ENCODE measurements around the gene MIS12. TPM values are rescaled to one million over a fixed set of nuclear protein-coding genes. Genes with fewer than 3 reads are reported as not detected.

MIS12 gene
- total RNA-seq, 1 donor from 2014 or later, result 22.9 TPM

DNA sequence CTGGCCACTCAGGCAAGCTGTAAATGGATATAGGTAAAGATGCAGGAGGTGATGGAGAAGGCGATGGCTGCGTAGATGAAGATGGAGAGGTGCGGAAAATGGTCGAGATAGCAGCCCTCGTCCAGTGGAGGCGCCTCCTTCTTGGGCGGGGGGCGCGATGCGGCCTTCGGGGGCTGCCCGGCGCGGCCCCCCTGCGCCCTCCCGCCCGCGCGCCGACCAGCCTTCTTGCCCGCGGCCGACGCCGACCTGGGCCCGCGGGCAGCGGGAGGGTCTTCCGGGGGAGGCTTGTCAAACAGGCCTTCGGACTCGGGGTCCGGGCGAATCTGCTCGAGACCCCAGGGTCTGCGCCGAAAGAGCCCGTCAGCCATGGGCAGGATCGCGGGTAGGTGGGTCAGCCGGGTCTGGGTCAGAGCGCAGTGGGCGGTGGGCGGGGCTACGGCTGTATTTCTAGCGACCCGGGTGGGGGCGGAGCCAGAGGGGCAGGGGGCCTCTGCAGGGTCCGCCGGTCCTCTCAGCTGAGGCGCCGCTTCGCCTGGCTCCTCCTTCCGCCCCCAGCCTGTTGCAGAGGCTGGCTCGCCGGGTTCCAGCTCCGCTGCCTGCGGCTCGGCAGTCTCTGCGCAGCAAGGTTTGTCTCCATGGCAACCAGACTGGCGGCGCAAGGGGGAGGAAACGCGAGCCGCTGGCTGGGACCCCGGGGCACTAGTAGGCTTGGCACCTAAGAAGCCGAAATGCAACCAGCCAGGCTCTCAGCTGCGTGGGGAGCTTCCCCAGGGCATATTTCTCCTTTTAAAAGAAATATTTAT lies 14.4 kb downstream of the MIS12 start:
- DNase-seq (ENCODE audit: low spot score in 2 of 2, unreplicated experiment in 2 of 2), result peak; percentile 90 to 92
- TF ChIP-seq, protein P1, sequence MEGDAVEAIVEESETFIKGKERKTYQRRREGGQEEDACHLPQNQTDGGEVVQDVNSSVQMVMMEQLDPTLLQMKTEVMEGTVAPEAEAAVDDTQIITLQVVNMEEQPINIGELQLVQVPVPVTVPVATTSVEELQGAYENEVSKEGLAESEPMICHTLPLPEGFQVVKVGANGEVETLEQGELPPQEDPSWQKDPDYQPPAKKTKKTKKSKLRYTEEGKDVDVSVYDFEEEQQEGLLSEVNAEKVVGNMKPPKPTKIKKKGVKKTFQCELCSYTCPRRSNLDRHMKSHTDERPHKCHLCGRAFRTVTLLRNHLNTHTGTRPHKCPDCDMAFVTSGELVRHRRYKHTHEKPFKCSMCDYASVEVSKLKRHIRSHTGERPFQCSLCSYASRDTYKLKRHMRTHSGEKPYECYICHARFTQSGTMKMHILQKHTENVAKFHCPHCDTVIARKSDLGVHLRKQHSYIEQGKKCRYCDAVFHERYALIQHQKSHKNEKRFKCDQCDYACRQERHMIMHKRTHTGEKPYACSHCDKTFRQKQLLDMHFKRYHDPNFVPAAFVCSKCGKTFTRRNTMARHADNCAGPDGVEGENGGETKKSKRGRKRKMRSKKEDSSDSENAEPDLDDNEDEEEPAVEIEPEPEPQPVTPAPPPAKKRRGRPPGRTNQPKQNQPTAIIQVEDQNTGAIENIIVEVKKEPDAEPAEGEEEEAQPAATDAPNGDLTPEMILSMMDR (IDR thresholded peaks at IDR 0.05; ENCODE audit: unreplicated experiment), result no peak
- Mint-ChIP-seq H3K36me3 (peaks cover 11% of the 10 kb centered on the region), H3K27me3 (ENCODE audit: low read depth) (peaks cover 13% of the 10 kb centered on the region), H3K27ac (peak overlapping the region; percentile 93), H3K9me3 (peaks cover 4% of the 10 kb centered on the region), H3K4me3 (peak overlapping the region; percentile 97), H3K4me1 (peaks cover 22% of the 10 kb centered on the region)

DNA sequence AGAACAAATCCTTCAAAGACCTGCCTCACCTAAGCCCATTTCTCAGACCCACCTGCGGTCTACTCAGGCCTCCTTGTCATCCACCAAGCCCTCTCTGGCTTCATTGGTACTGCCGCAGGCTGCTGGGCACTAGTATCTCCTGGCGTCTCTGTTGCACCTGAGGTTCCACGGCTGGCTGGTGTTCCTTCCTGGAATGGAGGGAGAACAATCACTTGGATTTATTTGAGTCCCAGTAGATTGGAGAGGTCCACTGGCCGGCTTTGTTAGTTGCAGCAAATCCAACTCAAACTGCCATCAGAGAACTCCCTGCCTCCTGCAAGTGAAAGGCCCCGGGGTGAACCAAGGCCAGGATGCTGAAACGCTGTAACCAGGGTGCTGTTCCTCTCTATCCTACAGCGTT lies 15.3 kb downstream of the MIS12 start:
- DNase-seq (ENCODE audit: low spot score in 2 of 2, unreplicated experiment in 2 of 2), result no peak
- H3K36me3 Mint-ChIP-seq, result peaks cover 11% of the 10 kb centered on the region
- H3K9me3 Mint-ChIP-seq, result peaks cover 4% of the 10 kb centered on the region
- peaks cover 8% of the 10 kb centered on the region for H3K27me3 Mint-ChIP-seq (ENCODE audit: low read depth)
- TF ChIP-seq, protein P1 (IDR thresholded peaks at IDR 0.05; ENCODE audit: unreplicated experiment), result no peak
- peak overlapping the region; percentile 55 for H3K27ac Mint-ChIP-seq
- peak overlapping the region; percentile 97 for H3K4me3 Mint-ChIP-seq
- H3K4me1 Mint-ChIP-seq, result peaks cover 22% of the 10 kb centered on the region

DNA sequence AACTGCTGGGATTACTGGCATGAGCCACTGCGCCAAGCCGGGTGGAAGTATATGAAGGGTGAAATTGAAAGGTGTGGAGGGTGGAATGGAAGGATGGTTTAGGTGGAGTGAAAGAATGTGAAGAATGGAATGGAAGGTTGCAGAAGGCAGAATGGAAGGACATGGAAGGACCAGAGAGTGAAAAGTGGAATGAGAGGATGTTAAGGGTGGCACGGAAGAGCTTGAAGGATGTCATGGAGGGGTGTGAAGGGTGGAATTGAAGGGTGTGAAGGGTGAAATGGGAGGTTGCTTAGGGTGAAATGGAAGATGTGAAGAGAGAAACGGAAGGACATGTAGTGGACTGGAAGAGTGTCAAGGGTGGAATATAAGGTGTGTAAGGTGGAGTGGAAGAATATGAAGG lies 16.2 kb downstream of the MIS12 start:
- H3K36me3 Mint-ChIP-seq, result peaks cover 9% of the 10 kb centered on the region
- DNase-seq (ENCODE audit: low spot score in 2 of 2, unreplicated experiment in 2 of 2), result no peak
- peaks cover 5% of the 10 kb centered on the region for H3K27me3 Mint-ChIP-seq (ENCODE audit: low read depth)
- H3K4me1 Mint-ChIP-seq, result peaks cover 22% of the 10 kb centered on the region
- no peak overlapping the region for H3K4me3 Mint-ChIP-seq
- no peak overlapping the region for H3K27ac Mint-ChIP-seq
- TF ChIP-seq, protein P1 (IDR thresholded peaks at IDR 0.05; ENCODE audit: unreplicated experiment), result no peak
- peaks cover 4% of the 10 kb centered on the region for H3K9me3 Mint-ChIP-seq

DNA sequence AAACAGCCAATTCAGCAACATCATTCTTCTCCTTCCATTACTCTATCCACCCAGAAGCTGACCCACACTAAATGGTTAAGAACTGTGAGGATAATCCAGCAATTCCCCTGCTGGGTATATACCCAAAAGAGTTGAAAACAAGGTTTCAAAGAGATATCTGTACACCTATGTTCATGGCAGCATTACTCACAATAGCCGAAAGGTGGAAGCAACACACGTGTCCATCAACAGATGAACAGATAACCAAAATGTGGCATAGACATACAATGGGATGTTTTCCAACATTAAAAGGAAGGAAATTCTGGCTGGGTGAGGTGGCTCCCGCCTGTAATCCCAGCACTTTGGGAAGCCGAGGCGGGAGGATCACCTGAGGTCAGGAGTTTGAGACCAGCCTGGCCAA lies 19.9 kb downstream of the MIS12 start:
- H3K9me3 Mint-ChIP-seq, result no peaks in the 10 kb centered on the region
- H3K4me3 Mint-ChIP-seq, result no peak overlapping the region
- DNase-seq (ENCODE audit: low spot score in 2 of 2, unreplicated experiment in 2 of 2), result no peak
- H3K4me1 Mint-ChIP-seq, result peaks cover 4% of the 10 kb centered on the region
- TF ChIP-seq, protein P1 (IDR thresholded peaks at IDR 0.05; ENCODE audit: unreplicated experiment), result no peak
- H3K27me3 Mint-ChIP-seq (ENCODE audit: low read depth), result peaks cover 2% of the 10 kb centered on the region
- no peaks in the 10 kb centered on the region for H3K36me3 Mint-ChIP-seq
- H3K27ac Mint-ChIP-seq, result no peak overlapping the region

DNA sequence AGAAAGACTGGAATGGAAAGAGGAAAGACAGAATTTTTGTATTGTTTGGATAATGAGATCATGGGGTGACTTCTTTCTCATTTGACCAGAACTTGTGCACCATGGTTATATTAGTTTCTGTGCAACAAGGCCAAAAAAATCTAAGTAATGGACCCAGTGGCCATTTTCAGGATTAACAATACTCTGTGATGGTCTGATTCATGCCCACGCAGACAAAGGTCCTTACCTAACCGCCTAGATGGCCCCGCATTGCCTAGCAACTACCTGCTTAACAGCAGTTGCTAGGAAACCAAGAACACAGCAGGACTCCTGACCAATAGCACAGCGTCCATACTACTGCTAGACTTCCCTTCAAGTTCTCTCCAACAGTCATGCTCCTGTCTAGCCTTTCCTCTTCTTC lies 22.4 kb downstream of the MIS12 start:
- no peaks in the 10 kb centered on the region for H3K9me3 Mint-ChIP-seq
- H3K4me3 Mint-ChIP-seq, result no peak overlapping the region
- H3K4me1 Mint-ChIP-seq, result no peaks in the 10 kb centered on the region
- DNase-seq (ENCODE audit: low spot score in 2 of 2, unreplicated experiment in 2 of 2), result no peak
- H3K36me3 Mint-ChIP-seq, result no peaks in the 10 kb centered on the region
- H3K27ac Mint-ChIP-seq, result no peak overlapping the region
- peaks cover 6% of the 10 kb centered on the region for H3K27me3 Mint-ChIP-seq (ENCODE audit: low read depth)
- TF ChIP-seq, protein P1 (IDR thresholded peaks at IDR 0.05; ENCODE audit: unreplicated experiment), result no peak

Data from mesothelial cell of epicardium (in vitro differentiated cells).